Myocyte (in vitro differentiated cells): ENCODE data around the gene HCRTR1. TPM values are rescaled to one million over a fixed set of nuclear protein-coding genes. Genes with fewer than 3 reads are reported as not detected.
A peak's percentile ranks its signal among the peaks of the same experiment; 100 is the strongest.

ENCODE experiments used
- DNase-seq: peaks from one replicate; pipeline ENCODE4 v3.0.0-alpha.2; 2012; ENCODE audit warnings: low read depth
- total RNA-seq: library from RNA; depleted of rRNA; stranded (reverse); fragments of >200 nt; gene quantifications from 2 replicates; pipeline ENCODE4 v1.2.3, GENCODE V29; 2014

The HCRTR1 gene
- total RNA-seq, 1 donor from 2014 or later, result not detected

DNA sequence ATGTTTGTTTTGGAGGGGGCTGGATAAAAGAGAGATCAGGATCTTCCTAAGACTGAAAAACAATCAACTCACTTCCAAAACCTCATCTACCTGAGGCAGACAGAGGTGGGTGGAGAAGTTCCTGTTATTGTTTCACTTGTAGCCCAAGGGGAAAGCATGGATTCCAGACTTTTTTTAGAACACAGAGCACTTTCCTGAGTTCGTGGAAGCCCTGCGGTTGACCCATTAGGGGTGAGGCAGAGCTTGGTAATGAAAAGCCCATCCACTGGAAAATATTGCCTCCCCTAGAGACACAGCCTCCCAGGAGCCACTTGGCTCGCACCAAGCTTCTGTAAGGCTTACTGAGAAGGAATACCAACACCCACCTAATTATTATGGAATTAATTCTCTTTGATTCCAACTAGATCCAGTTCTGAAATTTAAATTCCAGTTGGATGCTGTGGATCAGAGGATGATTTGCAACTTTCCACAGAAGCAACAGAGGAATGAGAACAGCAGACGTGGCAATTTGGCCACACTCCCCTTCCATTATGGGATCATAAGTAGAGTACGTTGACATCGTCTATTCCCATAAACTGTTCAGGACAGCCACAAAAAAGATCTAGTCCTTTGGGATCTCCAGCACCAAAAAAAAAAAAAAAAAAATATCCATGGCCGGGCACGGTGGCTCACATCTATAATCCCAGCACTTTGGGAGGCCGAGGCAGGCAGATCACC is 31.3 kb downstream of the HCRTR1 start:
- no peak for DNase-seq

DNA sequence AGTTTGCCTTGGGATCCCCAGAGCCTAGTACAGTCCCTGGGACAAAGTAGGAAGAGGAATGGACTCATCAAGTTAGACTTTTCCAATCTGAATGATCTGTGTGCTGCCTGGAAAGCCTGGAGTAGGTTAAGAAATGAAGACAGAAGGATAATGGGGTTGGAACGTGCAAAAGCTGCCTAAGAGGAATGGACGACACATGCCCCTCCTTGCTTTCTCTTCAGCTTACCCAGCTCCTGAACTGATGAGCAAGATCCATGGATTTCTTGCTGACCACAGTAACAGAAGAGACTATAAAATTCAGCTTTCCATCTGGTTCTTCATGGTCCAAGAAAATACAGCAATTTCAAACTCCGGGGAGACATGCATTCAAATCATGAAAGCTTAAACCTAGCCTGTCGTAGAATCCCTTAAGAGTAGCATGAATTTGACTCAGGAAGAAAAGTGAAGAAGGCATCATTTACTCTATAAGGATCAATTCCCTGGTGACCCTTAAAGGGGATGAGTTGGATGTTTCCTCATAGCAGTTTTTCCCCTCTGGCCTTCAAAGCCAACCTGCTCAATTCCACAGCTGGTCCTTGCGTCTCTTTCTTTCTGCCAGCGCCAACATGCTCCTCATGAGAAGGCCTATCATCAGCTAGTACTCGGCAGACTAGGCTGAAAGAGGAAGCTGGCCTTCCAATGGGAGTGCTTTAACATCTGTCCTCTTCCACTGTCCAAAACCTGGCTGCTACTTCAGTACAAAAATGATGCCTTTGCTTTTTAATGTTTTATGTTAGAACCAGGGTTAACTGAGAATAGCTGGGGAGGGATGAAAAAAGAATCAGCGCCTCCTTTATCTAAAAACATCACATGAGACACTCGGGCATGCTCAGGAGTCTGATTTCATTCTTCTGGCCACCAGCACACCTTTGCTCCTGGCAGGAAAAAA is 32.9 kb downstream of the HCRTR1 start:
- no peak for DNase-seq

DNA sequence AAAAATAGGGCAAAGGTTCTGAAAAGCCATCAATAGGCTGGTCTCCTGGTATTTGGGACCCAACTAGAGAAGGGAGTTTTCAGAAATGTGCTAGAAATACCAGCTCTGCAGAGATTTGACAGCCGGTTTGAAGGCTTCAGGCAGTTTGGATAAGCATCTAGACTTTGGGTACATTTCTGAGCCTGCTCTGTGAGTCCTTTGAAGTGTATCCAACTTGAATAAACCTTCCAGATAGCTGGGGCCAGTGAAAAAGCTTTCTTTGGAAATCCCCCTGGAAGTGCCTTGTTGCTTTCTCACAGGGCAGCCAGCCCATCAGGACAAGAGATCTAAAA is 33.6 kb downstream of the HCRTR1 start:
- no peak for DNase-seq

DNA sequence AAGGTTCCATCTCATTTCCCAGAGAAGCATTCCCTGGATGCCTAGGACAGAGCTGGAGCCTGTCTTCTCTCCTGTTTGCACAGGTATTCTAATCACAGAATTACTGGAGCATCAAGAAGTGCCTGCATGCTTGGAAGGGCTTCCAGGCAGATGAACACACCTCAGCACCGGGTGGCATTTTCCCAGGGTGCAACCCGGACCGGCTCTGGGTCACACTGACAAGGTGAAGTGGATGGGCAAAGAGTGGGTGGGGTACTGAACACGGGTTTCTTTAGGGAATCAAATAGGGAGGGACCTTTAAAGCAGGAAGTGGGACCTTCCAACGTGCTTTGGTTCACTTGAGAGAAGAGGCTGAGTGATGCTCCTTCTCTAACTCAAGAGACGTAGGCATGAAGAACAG is 34.3 kb downstream of the HCRTR1 start:
- no peak for DNase-seq

DNA sequence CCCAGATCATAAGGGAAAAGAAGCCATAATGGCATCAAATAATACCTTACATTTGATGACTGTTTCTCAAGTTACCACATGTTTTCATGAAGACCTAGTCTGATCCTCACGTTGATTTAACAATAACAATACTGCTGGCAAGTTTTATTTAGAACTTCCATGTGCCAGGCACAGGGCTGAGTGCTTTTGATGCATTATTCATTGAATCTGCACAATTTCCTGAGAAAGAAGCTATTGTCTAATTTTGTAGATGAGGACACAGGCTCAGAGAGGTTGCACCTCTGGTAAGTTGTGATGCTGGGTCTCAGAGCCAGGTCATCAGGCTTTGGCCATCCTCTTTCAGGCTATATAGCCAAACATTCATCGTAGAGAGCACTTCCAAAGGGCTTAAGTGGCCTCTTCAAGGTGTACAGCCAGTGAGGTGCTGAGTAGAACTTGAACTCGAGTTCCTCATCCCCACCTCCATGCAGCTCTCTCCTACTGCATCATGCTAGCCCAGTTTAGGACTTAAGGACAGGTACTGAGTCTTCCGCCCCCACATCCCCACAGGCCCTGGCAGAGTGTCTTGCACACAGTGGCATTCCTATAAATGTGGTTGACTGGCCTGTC is 35.5 kb downstream of the HCRTR1 start:
- no peak for DNase-seq

DNA sequence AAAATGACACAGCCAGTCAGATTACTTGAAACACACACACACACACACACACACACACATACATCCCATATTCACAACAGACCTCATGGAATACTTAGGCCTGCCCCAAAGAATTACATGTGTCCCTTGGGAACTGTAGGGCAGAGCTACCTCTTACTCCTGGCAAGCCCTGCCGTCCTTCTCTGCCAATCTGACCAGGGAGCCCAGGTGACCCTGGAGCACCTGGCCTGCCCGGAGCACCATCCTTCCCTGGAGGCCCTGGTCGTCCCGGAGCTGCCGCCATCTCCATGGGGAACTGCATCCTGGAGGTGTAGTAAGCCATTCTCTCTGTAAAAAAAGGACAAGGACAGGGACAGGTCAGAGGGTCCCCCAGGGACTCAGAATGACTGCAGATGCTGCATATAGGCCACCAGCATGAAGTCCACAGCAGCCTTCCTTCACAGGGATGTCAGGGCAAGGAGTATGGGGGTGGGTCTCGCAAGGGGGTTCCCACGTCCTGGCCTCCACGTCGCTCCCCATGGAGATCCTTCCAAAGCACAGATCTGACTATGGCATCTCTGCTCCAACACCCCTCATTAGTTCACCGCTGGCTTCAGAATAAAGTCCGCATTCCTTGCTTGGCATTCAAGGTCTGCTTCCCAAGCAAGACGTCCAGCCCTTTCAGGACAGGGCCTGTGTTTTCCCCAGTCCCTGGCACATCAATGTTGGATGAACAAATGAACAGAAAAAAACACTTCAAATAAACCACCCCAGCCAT is 36.4 kb downstream of the HCRTR1 start:
- no peak for DNase-seq

DNA sequence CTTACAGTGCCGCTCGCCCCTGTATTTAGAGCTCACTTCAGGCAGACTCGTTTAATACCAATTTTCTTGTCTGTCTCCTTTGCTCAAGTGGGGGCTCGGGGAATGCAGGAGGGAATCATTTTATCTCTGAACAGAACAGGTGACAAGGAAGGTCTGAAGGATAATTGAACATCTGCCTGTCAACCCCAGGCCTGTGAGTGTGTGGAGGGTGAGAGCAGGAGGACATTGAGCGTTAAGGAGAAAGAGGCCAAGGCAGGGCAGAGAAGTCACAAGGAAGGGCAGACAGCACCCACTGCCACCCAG is 36.9 kb downstream of the HCRTR1 start:
- no peak for DNase-seq

DNA sequence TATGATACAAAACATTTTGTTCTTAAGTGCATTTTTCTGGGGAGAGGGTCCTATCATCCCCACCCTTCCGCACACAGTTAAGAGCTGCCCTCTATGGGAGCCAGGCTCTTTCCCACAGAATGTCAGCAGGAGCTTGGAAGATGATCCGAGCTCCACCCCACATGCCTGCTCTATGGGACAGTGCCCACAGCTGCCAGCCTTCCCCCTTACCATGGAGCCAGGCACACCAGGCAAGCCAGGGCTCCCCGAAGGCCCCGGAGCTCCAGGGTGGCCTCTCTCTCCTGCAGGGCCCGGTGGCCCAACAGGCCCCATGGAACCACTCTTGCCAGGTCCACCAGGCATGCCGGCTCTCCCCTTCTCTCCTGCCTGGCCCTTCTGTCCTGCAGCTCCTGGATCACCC is 37.6 kb downstream of the HCRTR1 start:
- peak; percentile 52 for DNase-seq

DNA sequence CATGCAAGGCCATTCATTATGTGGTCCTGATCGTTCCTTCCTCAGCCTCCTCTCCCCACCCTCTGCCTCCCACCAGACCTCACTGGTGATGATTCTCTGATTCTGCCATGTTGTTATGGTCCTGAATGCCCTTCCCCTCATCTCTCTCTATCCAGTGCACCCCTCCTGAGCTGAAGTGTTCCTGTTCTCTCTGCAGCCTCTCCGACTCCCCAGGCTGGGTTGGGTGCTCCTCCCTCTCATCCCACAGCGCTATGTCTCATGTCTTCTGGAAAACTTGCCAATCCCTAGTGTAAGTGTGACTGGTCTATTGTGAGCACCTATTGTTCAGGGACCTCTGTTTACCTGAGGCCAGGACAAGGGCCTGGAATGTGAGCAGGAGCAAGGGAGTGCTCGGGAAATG is 38.3 kb downstream of the HCRTR1 start:
- DNase-seq, result no peak

DNA sequence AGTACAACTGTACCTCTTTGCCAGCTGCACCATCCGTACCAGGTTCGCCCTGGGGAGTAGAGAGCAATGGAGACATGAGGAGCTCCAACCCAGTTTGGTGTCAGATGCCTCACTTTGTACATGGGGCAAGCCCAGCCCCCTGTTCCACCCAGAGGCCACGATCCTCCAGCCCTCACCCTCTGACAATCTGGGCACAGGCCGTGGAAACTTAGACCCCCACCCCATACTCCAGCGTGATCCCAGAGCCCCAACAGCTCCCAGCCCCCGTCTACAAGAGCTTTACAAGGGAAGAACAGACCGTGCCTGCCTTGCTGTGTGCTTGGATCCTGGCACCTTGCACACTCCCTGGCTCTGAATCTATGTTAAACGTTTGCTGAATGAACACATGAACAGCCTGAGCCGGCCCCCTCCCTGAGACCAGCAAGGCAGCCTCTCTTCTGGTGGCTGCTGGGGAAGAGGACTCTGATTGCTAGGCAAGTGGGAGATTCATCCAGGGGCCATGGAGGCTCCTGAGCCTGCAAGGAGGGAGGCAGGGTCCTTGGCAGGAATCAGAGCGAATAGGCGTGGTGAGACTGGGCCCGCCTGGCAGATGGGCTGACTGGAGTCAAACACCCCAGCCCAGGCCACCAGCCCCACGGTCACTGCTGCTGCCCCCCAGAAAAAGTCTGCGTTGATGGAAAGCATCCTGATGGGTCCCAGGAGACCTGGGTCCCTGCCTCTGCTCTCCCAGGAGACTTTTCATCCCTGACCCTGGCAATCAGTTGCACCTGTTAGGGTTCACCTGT is 39.7 kb downstream of the HCRTR1 start:
- no peak for DNase-seq

DNA sequence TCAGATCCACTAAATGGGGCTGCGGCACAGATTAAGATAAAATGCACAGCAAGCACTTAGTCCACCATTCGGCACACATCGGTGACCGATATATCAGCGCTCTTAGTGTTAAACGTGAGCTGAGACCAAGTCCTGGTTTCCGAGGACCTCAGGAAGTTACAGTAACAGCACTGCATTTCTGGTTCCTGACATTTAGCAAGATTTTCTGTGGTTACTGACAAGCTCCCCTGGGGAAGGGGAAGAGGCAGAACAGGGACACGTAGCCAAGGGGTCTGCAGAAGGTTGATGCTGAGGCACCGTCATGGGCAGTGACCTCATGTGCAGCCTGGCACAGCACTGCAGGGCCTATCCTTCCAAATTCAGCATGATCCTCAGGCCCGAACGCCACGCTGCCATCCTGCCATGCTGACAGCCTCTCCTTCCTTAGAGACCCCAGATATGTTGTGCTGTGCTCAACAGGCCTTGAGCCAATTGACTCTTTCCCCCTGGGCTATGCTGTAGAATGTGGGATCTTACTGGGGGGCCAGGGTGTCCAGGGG is 40.6 kb downstream of the HCRTR1 start:
- no peak for DNase-seq

DNA sequence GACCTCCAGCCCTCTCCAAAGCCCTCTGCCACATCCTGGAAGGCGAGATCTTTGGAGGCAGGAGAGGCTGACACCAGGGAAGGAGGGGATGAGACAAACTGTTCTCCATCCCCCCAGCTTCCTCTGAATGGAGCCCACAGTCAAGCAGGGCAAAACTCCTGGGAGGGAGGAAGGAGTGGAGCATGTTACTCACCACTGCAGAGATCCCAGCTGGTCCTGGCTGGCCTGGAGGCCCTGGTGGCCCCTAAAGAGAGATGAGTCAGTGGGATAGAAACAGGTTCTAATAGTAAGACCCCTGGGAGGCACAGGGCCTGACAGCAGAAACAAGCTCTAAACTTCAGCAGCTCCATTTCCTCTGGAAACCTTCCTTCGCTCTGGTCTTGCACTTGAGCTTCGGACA is 41.2 kb downstream of the HCRTR1 start:
- DNase-seq, result peak; percentile 26

DNA sequence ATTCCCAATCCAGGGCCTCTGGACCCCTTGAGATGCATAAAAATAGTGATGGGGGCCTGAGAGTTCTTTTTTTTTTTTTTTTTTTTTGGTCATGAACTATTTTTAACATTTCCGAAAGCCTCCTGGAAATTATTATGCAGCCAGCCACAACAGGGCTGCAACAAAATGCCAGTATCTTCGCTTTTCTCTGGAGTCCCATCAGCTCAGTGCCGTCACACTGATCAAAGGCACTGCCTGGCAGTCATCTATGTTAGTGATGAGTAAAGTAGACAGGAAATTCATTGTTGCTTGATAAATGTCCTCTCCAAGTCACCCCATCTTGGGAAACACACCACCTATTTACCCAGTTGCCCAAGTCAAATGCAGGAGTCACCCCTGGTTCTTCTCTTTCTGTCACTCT is 42.4 kb downstream of the HCRTR1 start:
- DNase-seq, result no peak

DNA sequence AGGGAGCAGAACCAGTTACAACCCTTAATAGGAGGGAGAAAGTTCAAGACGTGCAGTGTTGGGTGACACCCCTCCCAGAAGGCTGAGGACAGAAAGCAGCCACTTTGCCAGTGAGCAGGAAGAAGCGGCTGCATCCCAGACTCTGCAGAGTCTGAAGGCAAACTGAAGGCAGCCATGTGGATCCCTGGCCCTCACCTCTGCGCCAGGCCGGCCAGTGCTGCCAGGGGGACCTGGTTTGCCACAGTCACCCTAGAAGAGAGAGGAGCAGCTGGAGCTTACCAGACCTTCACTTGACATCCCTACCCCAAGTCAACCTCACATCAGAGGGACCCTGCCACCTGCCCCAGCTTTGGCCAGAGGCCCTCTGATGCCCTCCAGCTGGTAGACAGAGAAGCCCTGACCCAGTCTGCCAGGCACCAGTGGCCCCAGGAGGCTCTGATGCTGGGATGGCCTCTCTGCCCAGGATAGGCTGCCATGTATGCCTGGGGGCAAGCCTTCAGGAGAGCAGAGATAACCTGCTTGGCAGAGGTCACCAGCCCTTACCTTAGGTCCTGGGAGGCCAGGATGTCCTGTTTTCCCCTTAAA is 43.5 kb downstream of the HCRTR1 start:
- no peak for DNase-seq

DNA sequence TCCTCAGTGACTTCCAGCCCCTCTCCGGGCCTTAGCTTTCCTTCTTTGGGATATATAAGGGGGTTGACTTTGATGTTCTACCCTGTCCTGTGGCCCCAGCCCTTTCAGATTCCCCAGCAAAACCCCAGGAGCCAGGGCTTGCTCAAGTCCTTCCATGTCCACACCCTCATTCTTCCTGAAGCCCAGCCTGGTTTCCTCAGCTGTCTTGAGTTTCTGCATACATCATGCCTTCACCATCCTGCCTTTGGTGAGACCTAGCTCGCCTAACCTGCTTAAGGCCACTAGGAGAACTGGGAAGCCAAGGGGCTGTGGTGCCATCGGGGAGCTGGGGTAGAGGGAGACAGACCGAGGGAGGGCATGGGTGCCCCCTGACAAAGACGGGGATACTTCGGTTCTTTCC is 44.4 kb downstream of the HCRTR1 start:
- no peak for DNase-seq

DNA sequence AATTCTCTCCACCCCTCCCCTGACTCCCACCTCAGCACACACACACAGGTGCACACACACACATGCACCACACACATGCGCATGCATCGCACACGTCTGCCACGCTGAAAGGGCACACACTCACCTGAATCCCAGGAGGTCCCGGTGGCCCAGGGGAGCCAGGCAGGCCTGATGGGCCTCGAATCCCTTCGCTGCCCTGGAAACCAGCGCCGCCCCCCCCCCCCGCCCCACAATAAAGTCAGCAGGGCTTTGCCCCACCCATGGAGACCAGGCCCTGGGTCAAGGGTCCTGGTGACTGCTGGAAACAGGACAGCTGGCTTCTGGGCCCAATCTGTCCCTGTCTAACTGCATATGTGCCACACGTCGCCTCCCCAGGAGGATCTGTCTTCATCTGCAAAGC is 45.0 kb downstream of the HCRTR1 start:
- no peak for DNase-seq

DNA sequence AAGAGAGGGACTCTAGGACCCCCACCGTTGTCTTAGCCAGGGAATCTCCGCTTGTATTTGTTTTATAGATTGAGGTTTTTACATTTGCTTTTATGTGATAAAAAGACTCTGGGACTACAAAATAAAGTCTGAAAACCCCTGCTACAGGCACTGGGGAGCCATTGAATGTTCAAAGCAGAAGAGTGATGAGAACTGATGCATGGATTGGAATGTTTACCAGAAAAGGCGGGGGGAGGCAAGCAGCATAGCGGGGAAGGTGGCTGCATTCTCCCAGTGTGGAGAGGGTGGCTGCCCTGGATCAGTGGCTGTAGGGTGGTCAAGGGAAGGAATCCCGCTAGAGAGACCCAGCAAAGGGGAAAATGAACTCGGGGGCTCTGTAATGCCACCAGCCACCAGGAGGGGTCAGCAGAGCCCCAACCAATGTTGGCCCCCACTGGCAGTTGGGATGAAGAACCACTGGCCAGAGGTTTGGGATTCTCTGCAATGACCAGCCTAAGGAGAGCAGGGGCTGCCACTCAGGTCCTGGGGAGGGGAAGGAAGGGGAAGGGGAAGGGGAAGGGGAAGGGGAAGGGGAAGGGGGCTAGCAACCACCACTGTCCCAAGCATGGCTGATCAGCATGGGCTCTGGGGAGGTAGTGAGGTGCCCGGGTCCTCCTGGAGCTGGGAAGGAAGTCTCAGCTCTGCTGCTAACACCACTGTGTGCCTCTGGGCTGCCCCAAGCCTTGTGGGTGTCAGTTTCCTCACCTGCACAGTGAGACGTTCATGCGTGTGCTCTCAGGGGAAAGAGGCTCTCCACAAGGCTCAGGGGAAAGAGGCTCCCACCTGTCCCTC is 46.3 kb downstream of the HCRTR1 start:
- peak; percentile 61 for DNase-seq

DNA sequence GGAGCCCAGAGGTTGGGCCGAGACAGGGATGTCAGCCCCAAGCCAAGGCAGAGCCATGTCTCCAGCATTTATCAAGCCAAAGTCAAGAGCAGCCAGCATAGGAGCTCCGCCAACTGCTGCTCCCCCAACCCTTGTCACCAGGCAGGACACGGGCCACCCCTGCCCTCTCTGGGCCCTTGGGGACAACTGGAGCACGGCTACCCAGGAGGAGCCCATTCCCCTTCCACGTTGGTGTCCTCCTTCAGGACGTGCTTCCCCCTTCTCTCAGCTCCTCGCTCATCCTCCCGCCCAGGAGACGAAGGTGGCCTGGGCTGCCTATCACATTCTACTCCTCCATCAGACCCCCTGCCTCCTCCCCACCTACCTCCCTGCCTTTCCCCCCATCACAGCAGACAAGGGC is 47.0 kb downstream of the HCRTR1 start:
- no peak for DNase-seq

DNA sequence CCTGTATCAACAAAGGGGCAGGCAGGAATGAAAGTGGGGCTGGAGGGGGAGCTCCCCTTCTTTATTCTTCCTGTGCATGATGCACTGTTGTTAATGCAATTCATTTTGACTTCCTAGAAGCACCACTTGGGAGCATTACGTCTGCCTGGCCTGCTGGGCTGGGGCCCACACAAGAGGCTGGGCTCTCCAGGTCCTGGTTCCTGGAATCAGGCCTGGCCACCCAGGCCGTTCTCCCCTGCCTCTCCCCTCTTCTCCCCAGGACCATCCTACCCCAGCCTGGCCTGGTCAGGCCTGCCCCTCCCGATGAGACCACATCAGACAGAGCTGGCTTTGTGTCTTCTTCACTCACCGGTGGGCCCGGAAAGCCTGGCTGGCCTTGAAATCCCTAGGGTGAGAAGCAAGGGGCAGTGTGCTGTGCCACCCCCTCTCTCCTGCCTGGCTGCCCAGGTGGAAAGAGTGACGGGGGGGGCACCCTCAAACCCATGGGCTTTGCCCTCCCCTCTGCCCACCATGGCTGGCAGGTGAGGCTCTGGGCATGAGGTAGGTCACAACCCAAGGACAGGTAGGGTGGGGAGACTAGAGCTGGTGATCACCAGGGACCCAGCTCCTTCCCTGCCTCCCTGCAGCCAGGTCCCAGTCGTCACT is 47.9 kb downstream of the HCRTR1 start:
- no peak for DNase-seq
